ENCODE measurements around the gene ABCF1.
"Not testable (repeated sequence)": the region's sequence is repeated elsewhere in the genome, so short reads cannot be mapped to it uniquely, and the experiment has no call there.

The ABCF1 gene

GRCh38 chr6:30571075-30571761 is at the start of gene ABCF1:
TSS of gene ABCF1 (plus strand) at chr6:30571442. CDS start at chr6:30571488, 46 bp downstream.
- DNase-seq, result peak; percentile 99

- not testable (repeated sequence) for DNase-seq
Measured at GRCh38 chr6:30521952-30522351, 49.3 kb upstream of the ABCF1 start.

- not testable (repeated sequence) for DNase-seq
Measured at GRCh38 chr6:30526444-30526843, 44.8 kb upstream of the ABCF1 start.

- DNase-seq, result not testable (repeated sequence)
Measured at GRCh38 chr6:30529349-30529875, 41.8 kb upstream of the ABCF1 start.

GRCh38 chr6:30530014-30530413 is 41.2 kb upstream of the ABCF1 start:
- DNase-seq, result no peak

- no peak for DNase-seq
Measured at GRCh38 chr6:30533460-30534294, 37.6 kb upstream of the ABCF1 start.

- DNase-seq, result no peak
Measured at GRCh38 chr6:30537931-30538330, 33.3 kb upstream of the ABCF1 start.

- peak; percentile 79 for DNase-seq
Measured at GRCh38 chr6:30541515-30542403, 29.5 kb upstream of the ABCF1 start.

GRCh38 chr6:30542404-30542725 is 28.9 kb upstream of the ABCF1 start:
- DNase-seq, result no peak

GRCh38 chr6:30542915-30543314 is 28.3 kb upstream of the ABCF1 start:
- no peak for DNase-seq

- DNase-seq, result no peak
Measured at GRCh38 chr6:30543821-30544220, 27.4 kb upstream of the ABCF1 start.

GRCh38 chr6:30544666-30545272 is 26.5 kb upstream of the ABCF1 start:
- no peak for DNase-seq

- no peak for DNase-seq
Measured at GRCh38 chr6:30547454-30547853, 23.8 kb upstream of the ABCF1 start.

- no peak for DNase-seq
Measured at GRCh38 chr6:30548375-30548774, 22.9 kb upstream of the ABCF1 start.

- DNase-seq, result no peak
Measured at GRCh38 chr6:30554404-30554803, 16.8 kb upstream of the ABCF1 start.

- DNase-seq, result peak; percentile 77
Measured at GRCh38 chr6:30554962-30555815, 16.1 kb upstream of the ABCF1 start.

- DNase-seq, result peak; percentile 87
Measured at GRCh38 chr6:30555816-30556065, 15.5 kb upstream of the ABCF1 start.

GRCh38 chr6:30556066-30556905 is 15.0 kb upstream of the ABCF1 start, which contains the start of gene GNL1:
TSS of gene GNL1 (minus strand) at chr6:30556489. CDS start at chr6:30556203, 286 bp downstream.
- DNase-seq, result peak; percentile 94

- peak; percentile 93 for DNase-seq
Measured at GRCh38 chr6:30556906-30557682, 14.1 kb upstream of the ABCF1 start, which contains the start of gene PRR3. TSS of gene PRR3 (plus strand) at chr6:30557295. CDS start at chr6:30557345, 50 bp downstream.

- no peak for DNase-seq
Measured at GRCh38 chr6:30557683-30557981, 13.6 kb upstream of the ABCF1 start.

Measured in right hindlimb (tissue), 1 donor.